K562 (cell line): Measurements from ENCODE around the gene SNX19. TPM values are rescaled to one million over a fixed set of nuclear protein-coding genes. Genes with fewer than 3 reads are reported as not detected.
A peak's percentile ranks its signal among the peaks of the same experiment; 100 is the strongest.

ENCODE experiments used
- JUND ChIP-seq, 2 experiments: IDR thresholded peaks; 2 replicates in 1 of 2; 3 replicates in 1 of 2; pipeline ENCODE4 v1.6.1; 2011; ENCODE audit warnings: borderline replicate concordance in 2 of 2, low read depth in 2 of 2, low read length in 2 of 2, improper control_type of control experiment in 1 of 2, missing biosample characterization in 1 of 2, missing genetic modification characterization in 1 of 2, missing genetic modification reagents in 1 of 2
- SMAD4 ChIP-seq: fragments of 250-450 bp; sonication (Bioruptor Pico); conservative IDR thresholded peaks from 2 replicates; pipeline ENCODE4 v1.8.0; 2021; ENCODE audit warnings: inconsistent platforms, mild to moderate bottlenecking, moderate library complexity
- XRCC5 ChIP-seq: fragments of 200-400 bp; formaldehyde crosslinking; IDR thresholded peaks from 2 replicates; pipeline ENCODE4 v1.6.1; 2017; ENCODE audit warnings: low read depth, mild to moderate bottlenecking, low read length
- YY1 ChIP-seq, 3 experiments: IDR thresholded peaks; 2 replicates each; pipeline ENCODE4 v1.6.1; 2011; ENCODE audit warnings: low read length in 2 of 3, mild to moderate bottlenecking in 2 of 3, moderate library complexity in 2 of 3, borderline replicate concordance in 1 of 3, control low read depth in 1 of 3, low read depth in 1 of 3; ENCODE audit not compliant: insufficient read depth in 3 of 3, insufficient replicate concordance in 2 of 3, control insufficient read depth in 1 of 3, insufficient read length in 1 of 3; ENCODE audit errors: extremely low read depth in 1 of 3
- polyA plus RNA-seq, 8 experiments: library from polyadenylated mRNA; depleted of rRNA in 4 of 8; stranded (reverse) in 5 of 8; unstranded in 3 of 8; fragments of >200 nt; fragmentation: Nextera tagmentation in 2 of 8; fragmentation: Illumina TruSeq in 1 of 8; extraction: Ambion mirVana in 2 of 8; extraction: Trizol in 1 of 8; gene quantifications; 2 replicates each; pipeline versions ENCODE4 v1.2.1 to v1.2.3, GENCODE V29; 2011 to 2014; ENCODE audit warnings: inconsistent platforms in 1 of 8, missing spikeins in 1 of 8
- total RNA-seq, 7 experiments: library from RNA; depleted of rRNA in 6 of 7; stranded (reverse); fragments of >200 nt in 6 of 7; fragmentation: Illumina TruSeq in 2 of 7; extraction: Trizol in 2 of 7; gene quantifications; 2 replicates each; pipeline versions ENCODE4 v1.2.1 to v1.2.3, GENCODE V29; 2011 to 2021; ENCODE audit warnings: low replicate concordance in 1 of 7
- TF ChIP-seq, protein P1 (sequence below), 2 experiments: fragments of 450-650 bp in 1 of 2; sonication (generic) in 1 of 2; formaldehyde crosslinking in 1 of 2; IDR thresholded peaks; 2 replicates each; pipeline versions ENCODE4 v1.7.1 to v1.9.0; 2016 to 2022; ENCODE audit warnings: inconsistent platforms in 1 of 2, mild to moderate bottlenecking in 1 of 2, missing genetic modification reagents in 1 of 2
- TF ChIP-seq, protein P2 (sequence below), 2 experiments: fragments of 200-800 bp in 1 of 2; sonication (Bioruptor generic) in 1 of 2; sonication (generic) in 1 of 2; formaldehyde crosslinking in 1 of 2; IDR thresholded peaks in 1 of 2; conservative IDR thresholded peaks in 1 of 2; 2 replicates each; pipeline versions ENCODE4 v1.5.0 to v1.6.1; 2016 to 2020; ENCODE audit warnings: missing compliant biosample characterization in 1 of 2, missing genetic modification characterization in 1 of 2, missing genetic modification reagents in 1 of 2
- TF ChIP-seq, protein P3 (sequence below): fragments of 450-650 bp; IDR thresholded peaks from 2 replicates; pipeline ENCODE4 v1.6.1; 2016; ENCODE audit warnings: missing biosample characterization, missing genetic modification characterization
- TF ChIP-seq, protein P4 (sequence below): fragments of 250-450 bp; sonication (Bioruptor Pico); IDR thresholded peaks from 2 replicates; pipeline ENCODE4 v1.4.0; 2020; ENCODE audit warnings: mild to moderate bottlenecking, moderate library complexity

The SNX19 gene
- total and polyA plus RNA-seq, 9 of the 15 experiments (the other 6 are each of a cell fraction or from before 2014, with no cell fraction given) = 2.2 to 31.3 (median 19.6) TPM

DNA sequence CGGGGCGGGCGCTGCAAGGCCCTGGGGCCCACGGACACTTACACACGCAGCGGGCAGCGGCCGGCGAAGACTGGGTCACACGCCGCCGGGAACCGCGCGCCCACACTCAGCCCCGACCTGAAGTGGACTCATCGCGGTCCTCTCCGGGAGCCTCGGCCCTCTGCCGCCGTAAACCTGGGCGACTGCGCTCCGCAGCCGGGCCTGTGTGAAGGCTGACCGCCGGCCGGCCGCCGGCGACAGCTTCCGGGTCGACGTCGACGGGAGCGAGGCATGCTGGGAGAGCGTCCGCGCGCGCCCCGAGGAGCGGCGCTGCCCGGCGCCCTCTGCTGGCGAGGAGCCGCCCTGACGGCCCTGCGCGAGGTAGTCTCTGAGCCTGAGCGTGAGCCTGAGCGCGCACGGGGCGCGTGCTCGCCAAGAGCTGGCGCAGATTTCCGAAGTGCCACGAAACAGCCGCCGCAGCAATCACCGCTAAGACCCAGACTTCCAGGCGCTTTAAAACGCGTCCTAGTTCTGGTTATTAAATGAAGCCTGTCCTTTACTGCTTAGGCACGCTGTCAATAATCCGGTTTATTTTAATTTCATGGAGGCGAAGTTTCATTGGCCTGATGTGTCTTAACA lies at the start of gene SNX19 (continued):
- TF ChIP-seq, protein P1, sequence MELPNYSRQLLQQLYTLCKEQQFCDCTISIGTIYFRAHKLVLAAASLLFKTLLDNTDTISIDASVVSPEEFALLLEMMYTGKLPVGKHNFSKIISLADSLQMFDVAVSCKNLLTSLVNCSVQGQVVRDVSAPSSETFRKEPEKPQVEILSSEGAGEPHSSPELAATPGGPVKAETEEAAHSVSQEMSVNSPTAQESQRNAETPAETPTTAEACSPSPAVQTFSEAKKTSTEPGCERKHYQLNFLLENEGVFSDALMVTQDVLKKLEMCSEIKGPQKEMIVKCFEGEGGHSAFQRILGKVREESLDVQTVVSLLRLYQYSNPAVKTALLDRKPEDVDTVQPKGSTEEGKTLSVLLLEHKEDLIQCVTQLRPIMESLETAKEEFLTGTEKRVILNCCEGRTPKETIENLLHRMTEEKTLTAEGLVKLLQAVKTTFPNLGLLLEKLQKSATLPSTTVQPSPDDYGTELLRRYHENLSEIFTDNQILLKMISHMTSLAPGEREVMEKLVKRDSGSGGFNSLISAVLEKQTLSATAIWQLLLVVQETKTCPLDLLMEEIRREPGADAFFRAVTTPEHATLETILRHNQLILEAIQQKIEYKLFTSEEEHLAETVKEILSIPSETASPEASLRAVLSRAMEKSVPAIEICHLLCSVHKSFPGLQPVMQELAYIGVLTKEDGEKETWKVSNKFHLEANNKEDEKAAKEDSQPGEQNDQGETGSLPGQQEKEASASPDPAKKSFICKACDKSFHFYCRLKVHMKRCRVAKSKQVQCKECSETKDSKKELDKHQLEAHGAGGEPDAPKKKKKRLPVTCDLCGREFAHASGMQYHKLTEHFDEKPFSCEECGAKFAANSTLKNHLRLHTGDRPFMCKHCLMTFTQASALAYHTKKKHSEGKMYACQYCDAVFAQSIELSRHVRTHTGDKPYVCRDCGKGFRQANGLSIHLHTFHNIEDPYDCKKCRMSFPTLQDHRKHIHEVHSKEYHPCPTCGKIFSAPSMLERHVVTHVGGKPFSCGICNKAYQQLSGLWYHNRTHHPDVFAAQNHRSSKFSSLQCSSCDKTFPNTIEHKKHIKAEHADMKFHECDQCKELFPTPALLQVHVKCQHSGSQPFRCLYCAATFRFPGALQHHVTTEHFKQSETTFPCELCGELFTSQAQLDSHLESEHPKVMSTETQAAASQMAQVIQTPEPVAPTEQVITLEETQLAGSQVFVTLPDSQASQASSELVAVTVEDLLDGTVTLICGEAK (IDR thresholded peaks at IDR 0.05) = peak; percentile 83
- TF ChIP-seq, protein P1 (CRISPR knock-in tag; IDR thresholded peaks at IDR 0.05) = no peak
- TF ChIP-seq, protein P2, sequence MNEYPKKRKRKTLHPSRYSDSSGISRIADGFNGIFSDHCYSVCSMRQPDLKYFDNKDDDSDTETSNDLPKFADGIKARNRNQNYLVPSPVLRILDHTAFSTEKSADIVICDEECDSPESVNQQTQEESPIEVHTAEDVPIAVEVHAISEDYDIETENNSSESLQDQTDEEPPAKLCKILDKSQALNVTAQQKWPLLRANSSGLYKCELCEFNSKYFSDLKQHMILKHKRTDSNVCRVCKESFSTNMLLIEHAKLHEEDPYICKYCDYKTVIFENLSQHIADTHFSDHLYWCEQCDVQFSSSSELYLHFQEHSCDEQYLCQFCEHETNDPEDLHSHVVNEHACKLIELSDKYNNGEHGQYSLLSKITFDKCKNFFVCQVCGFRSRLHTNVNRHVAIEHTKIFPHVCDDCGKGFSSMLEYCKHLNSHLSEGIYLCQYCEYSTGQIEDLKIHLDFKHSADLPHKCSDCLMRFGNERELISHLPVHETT (CRISPR knock-in tag; conservative IDR thresholded peaks at IDR 0.05 in 1 of 2, IDR thresholded peaks at IDR 0.05 in 1 of 2) = peak in 1 of 2 experiments; percentile 64; a peak in 2 of 4 replicates
- TF ChIP-seq SMAD4 (CRISPR knock-in tag) (peak; percentile 85), YY1 (IDR thresholded peaks at IDR 0.05; ENCODE audit: borderline replicate concordance in 1 of 3, control insufficient read depth in 1 of 3, extremely low read depth in 1 of 3, insufficient read depth in 3 of 3, insufficient read length in 1 of 3, insufficient replicate concordance in 2 of 3, low read depth in 1 of 3, low read length in 2 of 3) (peak in 2 of 3 experiments; percentile 57 to 71), XRCC5 (peak; percentile 88), JUND (IDR thresholded peaks at IDR 0.05; ENCODE audit: borderline replicate concordance, low read depth, low read length) (peak; percentile 55), JUND (tag; IDR thresholded peaks at IDR 0.05; ENCODE audit: borderline replicate concordance, low read depth, low read length) (peak; percentile 37; the same call in 1 of the 3 replicates)
- TF ChIP-seq, protein P3, sequence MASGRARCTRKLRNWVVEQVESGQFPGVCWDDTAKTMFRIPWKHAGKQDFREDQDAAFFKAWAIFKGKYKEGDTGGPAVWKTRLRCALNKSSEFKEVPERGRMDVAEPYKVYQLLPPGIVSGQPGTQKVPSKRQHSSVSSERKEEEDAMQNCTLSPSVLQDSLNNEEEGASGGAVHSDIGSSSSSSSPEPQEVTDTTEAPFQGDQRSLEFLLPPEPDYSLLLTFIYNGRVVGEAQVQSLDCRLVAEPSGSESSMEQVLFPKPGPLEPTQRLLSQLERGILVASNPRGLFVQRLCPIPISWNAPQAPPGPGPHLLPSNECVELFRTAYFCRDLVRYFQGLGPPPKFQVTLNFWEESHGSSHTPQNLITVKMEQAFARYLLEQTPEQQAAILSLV = no peak
- TF ChIP-seq, protein P4, sequence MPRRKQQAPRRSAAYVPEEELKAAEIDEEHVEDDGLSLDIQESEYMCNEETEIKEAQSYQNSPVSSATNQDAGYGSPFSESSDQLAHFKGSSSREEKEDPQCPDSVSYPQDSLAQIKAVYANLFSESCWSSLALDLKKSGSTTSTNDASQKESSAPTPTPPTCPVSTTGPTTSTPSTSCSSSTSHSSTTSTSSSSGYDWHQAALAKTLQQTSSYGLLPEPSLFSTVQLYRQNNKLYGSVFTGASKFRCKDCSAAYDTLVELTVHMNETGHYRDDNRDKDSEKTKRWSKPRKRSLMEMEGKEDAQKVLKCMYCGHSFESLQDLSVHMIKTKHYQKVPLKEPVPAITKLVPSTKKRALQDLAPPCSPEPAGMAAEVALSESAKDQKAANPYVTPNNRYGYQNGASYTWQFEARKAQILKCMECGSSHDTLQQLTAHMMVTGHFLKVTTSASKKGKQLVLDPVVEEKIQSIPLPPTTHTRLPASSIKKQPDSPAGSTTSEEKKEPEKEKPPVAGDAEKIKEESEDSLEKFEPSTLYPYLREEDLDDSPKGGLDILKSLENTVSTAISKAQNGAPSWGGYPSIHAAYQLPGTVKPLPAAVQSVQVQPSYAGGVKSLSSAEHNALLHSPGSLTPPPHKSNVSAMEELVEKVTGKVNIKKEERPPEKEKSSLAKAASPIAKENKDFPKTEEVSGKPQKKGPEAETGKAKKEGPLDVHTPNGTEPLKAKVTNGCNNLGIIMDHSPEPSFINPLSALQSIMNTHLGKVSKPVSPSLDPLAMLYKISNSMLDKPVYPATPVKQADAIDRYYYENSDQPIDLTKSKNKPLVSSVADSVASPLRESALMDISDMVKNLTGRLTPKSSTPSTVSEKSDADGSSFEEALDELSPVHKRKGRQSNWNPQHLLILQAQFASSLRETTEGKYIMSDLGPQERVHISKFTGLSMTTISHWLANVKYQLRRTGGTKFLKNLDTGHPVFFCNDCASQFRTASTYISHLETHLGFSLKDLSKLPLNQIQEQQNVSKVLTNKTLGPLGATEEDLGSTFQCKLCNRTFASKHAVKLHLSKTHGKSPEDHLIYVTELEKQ (CRISPR knock-in tag) = no peak
